Pancreas (tissue), 10 donors: ENCODE data around the gene FAM20A. TPM values are rescaled to one million over a fixed set of nuclear protein-coding genes. Genes with fewer than 3 reads are reported as not detected.

Experiments used
- ATAC-seq, 4 donors: fragments of 200-7000 bp; cut with Tn5 transposase; one replicate each; pipeline versions ENCODE4 v1.8.0 to v1.9.1; 2020; ENCODE audit warnings: mild to moderate bottlenecking in 4 of 4, moderate library complexity in 4 of 4
- DNase-seq, 6 donors: peaks; one replicate each; pipeline ENCODE4 v3.0.0-alpha.2; 2020
- FAIRE-seq: peaks from 2 replicates; lab custom pipeline; 2012; peaks lifted over from hg19 to GRCh38; lab: Jason Lieb, UNC
- H3K27ac ChIP-seq, 4 donors: fragments of 200-600 bp; sonication (generic); 1 replicate in 3 of 4; 2 replicates in 1 of 4; pipeline versions ENCODE4 v1.5.0 to v1.8.0; 2020
- H3K27me3 ChIP-seq, 4 donors: fragments of 200-600 bp; one replicate each; pipeline ENCODE4 v1.8.0; 2021
- H3K36me3 ChIP-seq, 3 donors: fragments of 200-600 bp; sonication (generic) in 1 of 3; one replicate each; pipeline versions ENCODE4 v1.5.0 to v1.8.0; 2020 to 2021
- H3K4me1 ChIP-seq, 3 donors: fragments of 200-600 bp; one replicate each; pipeline ENCODE4 v1.8.0; 2021
- H3K4me3 ChIP-seq, 4 donors: fragments of 200-600 bp; sonication (generic) in 2 of 4; one replicate each; pipeline versions ENCODE4 v1.5.0 to v1.8.0; 2020 to 2021
- H3K9me3 ChIP-seq, 4 donors: fragments of 200-600 bp; one replicate each; pipeline ENCODE4 v1.8.0; 2021
- CTCF ChIP-seq, 4 donors: fragments of 200-600 bp; sonication (generic) in 3 of 4; IDR thresholded peaks; one replicate each; pipeline versions ENCODE4 v1.5.0 to v1.8.0; 2021; ENCODE audit warnings: antibody characterized with exemption in 4 of 4
- WGBS, 2 donors: extraction: QIAGEN DNeasy Blood & Tissue Kit; methylation state at CpG; one replicate each; pipeline ENCODE4 v1.1.7; 2013; 5-methylcytosine and 5-hydroxymethylcytosine counted together
- intact Hi-C, 3 donors: fragments of 100-400 bp; cut with DNase I; formaldehyde crosslinking; loops; one replicate each; pipeline versions ENCODE4 v1.11.1 to v1.14.2; 2022
- polyA plus RNA-seq, 2 donors: library from polyadenylated mRNA; stranded (reverse); fragments of 200-250 nt; gene quantifications; one replicate each; pipeline ENCODE4 v1.2.3, GENCODE V29; 2013
- total RNA-seq, 6 donors: library from RNA; stranded (reverse); fragmentation: NEBNext Ultra II Directional in 4 of 6; extraction: Animal tissue kit (Norgen Biotek cat#: 25700) in 4 of 6; gene quantifications; one replicate each; pipeline versions ENCODE4 v1.2.1 to v1.2.4, GENCODE V29; 2021 to 2023
- donor health status: healthy with polysubstance abuse.
- donor health status: DM: no; HTN: no; CAD: no; lungs with moderate emphysema.
- donor health status: DM: no; HTN: no; CAD: no.
- donor health status: control.
- donor health status: control.
- donor health status: Bipolar disorder and iron deficiency.
- donor health status: DM: yes; HTN: yes; CAD: no.
- donor health status: DM: no; HTN: no; CAD: no.
- donor health status: DM: no; HTN: no; CAD: no.
- donor health status: DM: yes; HTN: yes; CAD: no.

Gene FAM20A
- total and polyA plus RNA-seq, 8 donors = 0.46 to 9.0 (median 3.9) TPM

- no peak for TF ChIP-seq CTCF (IDR thresholded peaks at IDR 0.05)
- WGBS, 2 donors = 39% methylated on average over 4 of the region's 4 CpGs
Measured at GRCh38 chr17:68611353-68612208, 10.4 kb upstream of the FAM20A start.

GRCh38 chr17:68610554-68610953, 9.4 kb upstream of the FAM20A start:
- Histone ChIP-seq H3K27me3 (no peaks in the 10 kb centered on the region), H3K4me1 (peaks cover 0 to 7% (median 5%) of the 10 kb centered on the region in 3 donors), H3K27ac (no peak overlapping the region), H3K4me3 (no peak overlapping the region), H3K9me3 (no peaks in the 10 kb centered on the region), H3K36me3 (no peaks in the 10 kb centered on the region)
- TF ChIP-seq CTCF (IDR thresholded peaks at IDR 0.05) = no peak
- WGBS, 2 donors = 93 to 100% methylated on average over 1 of the region's 1 CpG
- DNase-seq (no peak), ATAC-seq (no peak), FAIRE-seq (no peak)
- intact Hi-C loops = no loop called here

More at GRCh38 chr17:68611353-68612208, 10.4 kb upstream of the FAM20A start:
- Histone ChIP-seq H3K27me3 (no peaks in the 10 kb centered on the region), H3K4me3 (no peak overlapping the region), H3K27ac (no peak overlapping the region), H3K9me3 (no peaks in the 10 kb centered on the region), H3K36me3 (no peaks in the 10 kb centered on the region), H3K4me1 (peaks cover 0 to 7% (median 5%) of the 10 kb centered on the region in 3 donors)
- FAIRE-seq = no peak
- peak in 2 of 4 donors; percentile 17 to 41 for ATAC-seq
- intact Hi-C loops = no loop called here
- no peak for DNase-seq

DNA sequence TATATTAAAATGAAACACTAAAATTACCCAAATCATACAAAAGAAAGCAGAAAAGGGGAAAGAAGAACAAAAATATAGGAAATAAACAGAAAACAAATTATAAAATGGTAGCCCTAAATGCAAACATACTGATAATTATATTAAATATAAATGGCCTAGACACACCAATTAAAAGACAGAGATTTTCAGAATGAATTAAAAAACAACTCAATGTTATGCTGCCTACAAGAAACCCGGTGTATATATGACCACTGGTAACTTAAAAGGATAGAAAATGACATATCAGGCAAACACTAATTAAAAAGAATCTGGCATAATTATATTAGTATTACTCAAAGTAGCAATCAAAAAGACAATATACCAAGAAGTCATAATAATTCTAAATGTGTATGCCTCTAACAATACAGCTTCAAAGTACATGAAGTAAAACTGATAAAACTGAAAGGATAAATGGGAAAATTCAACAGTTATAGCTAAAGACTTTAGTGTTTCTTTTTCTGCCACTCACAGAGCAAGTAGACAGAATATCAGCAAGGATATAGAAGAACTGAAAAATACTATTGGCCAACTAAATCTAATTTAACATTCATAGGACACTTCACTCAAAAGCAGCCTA, 7.5 kb upstream of the FAM20A start:
- TF ChIP-seq CTCF (IDR thresholded peaks at IDR 0.05) = no peak
- intact Hi-C loops = no loop called here
- Histone ChIP-seq H3K4me3 (no peak overlapping the region), H3K27ac (no peak overlapping the region), H3K9me3 (no peaks in the 10 kb centered on the region), H3K27me3 (no peaks in the 10 kb centered on the region), H3K4me1 (peaks cover 0 to 7% (median 5%) of the 10 kb centered on the region in 3 donors), H3K36me3 (no peaks in the 10 kb centered on the region)
- ATAC-seq = no peak
- FAIRE-seq = no peak
- 94 to 100% methylated on average over 1 of the region's 1 CpG for WGBS, 2 donors
- DNase-seq = no peak

GRCh38 chr17:68606451-68607307, 5.5 kb upstream of the FAM20A start:
- ATAC-seq = no peak
- no peak for DNase-seq
- intact Hi-C loops = no loop called here
- Histone ChIP-seq H3K9me3 (no peaks in the 10 kb centered on the region), H3K27me3 (no peaks in the 10 kb centered on the region), H3K27ac (no peak overlapping the region), H3K4me3 (no peak overlapping the region), H3K36me3 (no peaks in the 10 kb centered on the region), H3K4me1 (peaks cover 0 to 4% (median 1%) of the 10 kb centered on the region in 3 donors)
- 80 to 82% methylated on average over 2 of the region's 2 CpGs for WGBS, 2 donors
- no peak for FAIRE-seq
- no peak for TF ChIP-seq CTCF (IDR thresholded peaks at IDR 0.05)
